ENCODE data around the gene MLLT3.

Gene MLLT3

DNA sequence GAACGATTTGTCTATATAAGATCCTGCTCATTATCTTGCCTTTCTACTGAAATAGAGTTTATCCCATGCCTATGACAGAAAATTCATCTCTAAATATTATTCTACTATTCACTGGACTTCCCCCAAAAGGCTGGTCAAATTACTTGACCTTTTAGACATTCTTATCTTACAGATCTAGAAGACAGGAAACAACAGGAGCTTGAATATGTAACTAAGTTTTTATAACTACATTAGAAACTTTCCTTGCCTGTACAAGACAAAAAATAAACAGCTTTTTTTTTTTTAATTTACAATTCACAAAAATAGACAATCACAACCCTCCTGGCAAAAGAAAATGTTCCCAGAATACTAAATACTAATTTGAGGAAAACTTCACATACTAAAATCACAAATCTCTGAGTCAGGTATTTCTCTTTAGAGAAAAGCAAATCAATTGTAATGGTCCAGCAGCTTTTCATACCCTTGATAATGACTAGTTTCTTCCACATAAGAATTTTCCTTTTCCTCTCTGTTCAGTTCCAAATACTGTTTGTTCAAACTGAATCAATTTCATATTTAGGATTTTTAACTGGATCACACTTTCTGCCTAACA is 68.6 kb downstream of the MLLT3 start:
- DNase-seq: no peak

DNA sequence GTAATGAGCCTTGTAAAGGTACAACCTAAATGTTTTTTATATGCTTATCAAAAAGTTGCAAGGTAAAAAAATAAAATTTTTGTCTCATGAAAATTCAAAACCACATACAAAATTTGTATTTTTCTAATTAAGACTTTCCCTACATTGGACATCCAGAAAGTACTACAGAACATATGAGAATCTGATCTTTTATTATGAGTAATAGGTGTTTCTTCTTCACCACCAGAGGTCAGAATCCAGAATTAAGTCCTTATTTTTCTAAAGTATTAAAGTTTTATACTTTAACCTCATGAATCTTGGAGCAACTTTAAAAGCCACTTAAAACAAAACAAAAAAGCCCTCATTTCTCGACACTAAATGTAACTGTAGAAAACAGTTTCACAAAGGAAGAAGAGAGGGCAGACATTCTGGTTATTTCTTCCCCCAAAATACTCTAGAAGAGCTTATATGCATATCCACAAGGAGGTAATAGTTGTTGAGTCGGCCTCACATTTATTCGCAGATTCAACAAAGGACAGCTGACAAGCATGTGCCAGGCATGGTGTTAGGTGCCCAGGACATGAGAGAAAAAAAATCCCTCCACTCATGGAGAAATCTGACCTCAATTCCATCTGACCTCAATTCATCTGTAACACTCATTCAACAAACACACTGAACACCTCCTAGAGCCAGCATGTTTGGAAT is 69.3 kb downstream of the MLLT3 start:
- DNase-seq: no peak

DNA sequence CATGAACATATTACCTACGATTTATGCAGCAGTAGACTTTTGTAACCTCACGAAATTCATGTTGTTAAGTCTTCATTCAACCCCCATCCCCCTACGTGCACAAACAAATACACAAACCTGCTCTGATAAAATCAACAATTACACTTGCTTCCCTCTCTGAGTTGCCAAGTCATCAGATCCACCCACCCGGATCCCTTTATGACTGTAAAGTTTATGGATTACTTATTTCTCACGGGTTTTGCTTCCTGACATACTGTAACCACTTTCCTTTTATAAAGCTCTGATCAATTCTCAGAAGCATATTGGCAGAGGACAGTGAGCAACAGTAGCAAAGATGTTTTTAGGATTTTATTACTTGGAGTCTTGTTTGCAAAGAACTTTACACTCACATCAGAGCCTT is 70.5 kb downstream of the MLLT3 start:
- DNase-seq: no peak

DNA sequence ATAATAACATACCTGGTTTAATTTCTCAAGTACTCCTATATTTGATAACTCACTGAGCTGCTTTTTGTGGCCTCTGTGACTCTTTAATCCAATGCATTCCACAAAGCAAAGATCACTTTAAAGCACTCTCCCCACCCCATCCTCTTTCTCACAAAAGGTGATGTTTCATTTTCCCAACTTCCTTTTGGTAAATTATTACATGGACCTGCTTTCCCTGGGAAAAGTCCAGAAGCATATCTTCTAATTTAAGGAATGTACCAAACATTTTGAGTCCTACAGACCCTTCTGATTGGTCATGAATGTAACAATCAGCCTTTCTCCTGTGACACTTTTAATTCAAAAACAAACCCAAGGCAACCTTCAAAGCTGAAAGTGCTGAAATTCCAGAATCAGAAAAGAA is 71.1 kb downstream of the MLLT3 start:
- no peak for DNase-seq

DNA sequence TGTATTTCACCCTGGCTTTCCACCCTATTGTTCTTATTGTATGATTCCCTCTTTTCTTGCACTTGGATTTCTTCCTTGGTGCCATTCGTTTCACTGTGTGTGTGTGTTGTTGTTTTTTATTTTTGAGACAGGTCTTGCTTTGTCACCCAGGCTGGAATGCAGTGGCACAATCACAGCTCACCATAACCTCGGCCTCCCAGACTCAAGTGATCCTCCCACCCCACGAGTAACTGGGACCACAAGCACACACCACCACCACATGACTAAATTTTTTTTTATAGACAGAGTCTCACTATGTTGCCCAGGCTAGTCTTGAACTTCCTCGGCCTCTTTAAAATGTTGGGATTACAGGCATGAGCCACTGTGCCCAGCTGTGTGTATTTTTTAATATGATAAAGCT is 72.0 kb downstream of the MLLT3 start:
- no peak for DNase-seq

DNA sequence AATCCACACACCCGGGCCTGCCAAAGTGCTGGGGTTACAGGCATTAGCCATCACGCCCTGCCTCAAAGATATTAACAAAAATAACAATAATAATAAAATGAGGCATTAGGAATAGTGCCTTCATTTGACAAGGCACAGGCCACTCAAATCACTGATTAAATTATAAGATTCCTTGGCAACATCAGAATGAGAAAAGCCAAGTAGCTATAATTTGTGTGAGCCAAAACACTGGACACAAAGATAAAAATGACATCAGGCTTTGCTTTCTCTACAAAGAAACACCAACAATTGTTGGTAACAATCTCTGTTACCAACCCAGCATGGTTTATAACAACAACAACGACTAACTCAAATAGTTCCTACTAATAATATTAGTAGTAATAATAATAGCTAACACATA is 73.2 kb downstream of the MLLT3 start:
- no peak for DNase-seq

DNA sequence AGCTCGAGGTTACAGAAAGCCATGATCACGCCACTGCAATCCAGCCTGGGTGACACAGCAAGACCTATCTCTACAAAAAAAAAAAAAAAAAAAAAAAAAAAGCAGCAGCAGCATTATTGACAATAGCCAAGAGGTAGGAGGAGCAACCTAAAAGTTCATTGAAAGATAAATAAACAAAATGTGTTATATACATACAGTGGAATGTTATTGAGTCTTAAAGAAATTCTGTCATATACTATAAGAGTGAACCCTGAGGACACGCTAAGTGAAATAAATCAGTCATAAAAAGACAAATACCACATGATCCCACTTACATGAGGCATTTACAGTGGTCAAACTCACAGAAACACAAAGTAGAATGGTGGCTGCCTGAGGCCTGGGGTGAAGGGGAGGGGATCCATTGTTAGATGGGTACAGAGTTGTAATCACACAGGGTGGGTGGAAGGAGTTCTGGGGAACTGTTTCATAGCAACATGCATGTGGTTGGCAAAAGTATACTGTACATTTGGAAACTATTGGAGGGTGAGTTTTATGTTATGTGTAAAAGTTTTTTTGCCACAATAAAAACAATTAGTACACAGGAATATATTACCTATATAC is 77.2 kb downstream of the MLLT3 start:
- DNase-seq: no peak

DNA sequence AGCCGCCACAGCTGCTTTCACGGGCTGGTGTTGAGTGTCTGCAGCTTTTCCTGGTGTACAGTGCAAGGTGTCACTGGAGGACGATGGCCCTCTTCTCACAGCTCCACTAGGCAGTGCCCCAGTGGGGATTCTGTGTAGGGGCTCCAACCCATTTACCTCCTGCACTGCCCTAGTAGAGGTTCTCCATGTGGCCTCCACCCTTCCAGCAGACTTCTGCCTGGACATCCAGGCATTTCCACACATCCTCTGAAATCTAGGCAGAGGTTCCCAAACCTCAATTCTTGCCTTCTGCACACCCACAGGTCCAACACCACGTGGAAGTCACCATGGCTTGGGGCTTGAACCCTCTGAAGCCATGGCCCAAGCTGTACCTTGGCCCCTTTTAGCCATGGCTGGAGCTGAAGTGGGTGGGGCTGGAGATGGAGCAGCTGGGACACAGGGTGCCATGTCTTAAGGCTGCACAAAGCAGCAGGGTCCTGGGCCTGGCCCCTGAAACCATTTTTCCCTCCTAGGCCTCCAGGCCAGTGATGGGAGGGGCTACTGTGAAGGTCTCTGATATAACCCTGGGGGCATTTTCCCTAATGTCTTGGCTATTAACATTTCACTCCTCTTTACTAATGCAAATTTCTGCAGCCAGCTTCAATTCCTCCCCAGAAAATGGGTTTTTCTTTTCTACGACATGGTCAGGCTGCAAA is 82.0 kb downstream of the MLLT3 start:
- DNase-seq: no peak

DNA sequence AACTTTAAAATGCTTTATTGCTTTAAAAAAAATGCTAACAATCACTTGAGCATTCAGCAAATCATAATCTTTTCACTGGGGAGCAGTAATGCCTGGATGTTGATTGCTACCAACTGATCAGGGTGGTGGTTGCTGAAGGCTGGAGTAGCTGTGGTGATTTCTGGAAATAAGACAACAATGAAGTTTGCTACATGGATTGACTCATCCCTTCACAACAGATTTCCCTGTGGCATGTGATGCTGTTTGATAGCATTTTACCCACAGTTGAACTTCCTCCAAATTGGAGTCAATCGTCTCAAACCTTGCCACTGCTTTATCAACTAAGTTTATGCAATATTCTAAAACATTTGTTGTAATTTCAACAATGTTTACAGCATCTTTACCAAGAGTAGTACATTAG is 83.3 kb downstream of the MLLT3 start:
- DNase-seq: no peak

DNA sequence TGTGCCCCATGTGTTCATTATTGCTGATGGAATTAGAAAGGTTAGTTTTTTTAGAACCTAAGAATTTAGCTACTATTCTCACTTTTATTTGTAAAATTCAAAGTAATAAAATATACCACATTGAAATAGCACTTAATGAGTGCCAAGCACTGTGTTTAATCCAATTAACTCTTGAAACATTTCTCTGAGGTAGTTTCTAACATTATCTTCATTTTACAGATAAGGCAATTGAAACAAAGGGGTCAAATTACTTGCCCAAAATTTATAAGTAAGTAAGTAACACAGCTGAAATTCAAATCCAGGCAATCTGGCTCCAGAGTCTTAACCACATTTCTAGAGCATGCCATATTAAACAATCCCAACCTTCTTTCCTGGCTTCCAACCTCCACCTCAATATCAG is 84.2 kb downstream of the MLLT3 start:
- DNase-seq: no peak

DNA sequence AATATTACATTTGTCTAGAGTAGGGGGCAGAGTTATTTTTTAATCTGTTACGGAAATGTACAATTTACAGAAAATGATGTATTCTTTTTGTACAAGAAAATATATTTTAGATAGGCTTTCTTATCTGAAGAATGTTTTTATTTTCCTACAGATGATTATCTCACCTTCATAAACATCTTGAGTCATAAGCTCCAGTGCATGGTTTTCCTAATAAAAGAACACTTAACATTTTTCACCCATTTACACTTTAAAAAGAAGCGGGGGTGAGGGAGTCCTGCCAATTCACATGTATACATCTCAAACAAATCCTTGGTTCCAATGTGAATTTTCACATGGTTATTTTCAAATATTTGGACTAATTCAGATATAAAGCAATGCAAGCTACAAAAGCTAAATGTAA is 85.0 kb downstream of the MLLT3 start:
- no peak for DNase-seq

DNA sequence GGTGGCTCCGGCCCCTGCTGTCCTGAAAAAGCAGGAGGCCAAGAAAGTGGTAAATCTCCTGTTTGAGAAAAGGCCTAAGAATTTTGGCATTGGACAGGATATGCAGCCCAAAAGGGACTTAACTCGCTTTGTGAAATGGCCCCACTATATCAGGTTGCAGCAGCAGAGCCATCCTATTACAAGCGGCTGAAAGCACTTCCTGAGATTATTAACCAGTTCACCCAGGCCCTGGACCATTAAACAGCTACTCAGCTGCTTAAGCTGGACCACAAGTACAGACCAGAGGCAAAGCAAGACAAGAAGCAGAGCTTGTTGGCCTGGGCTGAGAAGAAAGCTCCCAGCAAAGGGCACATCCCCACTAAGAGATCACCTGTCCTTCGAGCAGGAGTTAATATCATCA is 89.7 kb downstream of the MLLT3 start:
- no peak for DNase-seq

DNA sequence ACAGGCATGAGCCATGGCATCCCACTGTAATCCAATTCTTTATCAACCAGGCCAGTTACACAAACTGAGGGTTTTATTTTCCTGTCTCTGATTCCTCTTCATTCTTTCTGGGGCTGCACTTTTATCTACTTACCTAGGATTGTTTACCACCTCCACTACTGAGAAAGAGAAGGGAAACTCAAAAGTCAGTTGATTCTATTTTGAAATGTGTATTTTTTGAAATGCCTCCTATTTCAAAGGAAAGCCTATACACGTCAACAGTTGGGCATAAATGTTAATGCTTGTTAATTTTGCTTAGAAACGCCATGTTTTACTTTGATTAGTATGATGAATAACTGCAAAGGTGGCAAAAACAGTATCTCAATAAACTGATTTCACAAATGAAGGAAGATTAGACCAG is 92.5 kb downstream of the MLLT3 start:
- no peak for DNase-seq

DNA sequence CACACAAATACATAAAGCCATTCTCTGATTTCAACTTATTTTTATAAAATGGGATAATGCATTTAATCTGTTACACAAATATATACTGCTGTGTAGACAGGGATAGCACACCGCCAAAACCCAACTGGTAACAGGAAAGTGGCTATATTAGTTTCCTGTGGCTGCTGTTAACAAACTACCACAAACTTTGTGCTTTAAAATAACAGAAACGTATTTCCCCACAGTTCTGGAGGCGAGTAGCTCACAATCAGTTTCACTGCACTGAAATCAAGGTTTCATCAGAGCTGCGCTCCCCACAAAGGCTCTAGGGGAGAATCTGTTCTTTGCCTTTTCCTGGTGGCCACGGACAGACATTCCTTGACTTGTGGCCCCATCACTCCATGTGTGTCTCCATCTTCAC is 94.0 kb downstream of the MLLT3 start:
- no peak for DNase-seq

DNA sequence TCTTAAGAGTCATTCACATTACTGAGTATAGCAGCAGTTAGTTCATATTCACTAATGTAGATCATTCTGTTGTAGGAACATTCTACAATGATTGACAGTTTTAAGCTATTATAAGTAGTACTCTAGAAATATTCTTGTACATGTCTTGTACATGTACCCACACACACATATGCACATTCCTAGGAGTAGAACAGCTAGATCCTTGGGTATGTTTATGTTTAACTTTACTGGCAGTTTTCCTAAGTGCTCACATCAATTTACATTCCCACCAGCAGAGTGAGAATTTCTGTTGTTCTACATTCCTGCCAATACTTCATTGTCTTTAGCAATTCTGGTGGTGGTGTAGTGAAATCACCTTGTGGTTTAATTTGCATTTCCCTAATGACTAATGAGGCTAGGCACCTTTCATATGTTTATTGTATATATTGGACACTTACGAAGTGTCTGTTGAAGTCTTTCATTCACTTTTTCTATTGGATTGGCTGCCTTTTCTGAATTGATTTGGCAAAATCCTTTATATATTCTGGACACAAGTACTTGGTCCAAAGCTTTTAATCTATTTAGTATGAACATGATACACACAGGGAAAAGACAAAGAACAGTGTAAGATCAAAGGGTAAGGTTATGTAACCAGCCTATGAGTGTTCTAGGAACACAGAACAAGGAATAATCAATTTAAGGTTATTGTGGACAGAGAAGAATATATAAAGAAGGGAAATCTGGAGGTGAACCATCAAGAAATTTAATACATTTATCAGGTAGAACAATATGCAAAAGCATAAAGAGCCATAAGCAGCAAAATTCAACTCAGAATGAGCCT is 95.6 kb downstream of the MLLT3 start:
- no peak for DNase-seq

DNA sequence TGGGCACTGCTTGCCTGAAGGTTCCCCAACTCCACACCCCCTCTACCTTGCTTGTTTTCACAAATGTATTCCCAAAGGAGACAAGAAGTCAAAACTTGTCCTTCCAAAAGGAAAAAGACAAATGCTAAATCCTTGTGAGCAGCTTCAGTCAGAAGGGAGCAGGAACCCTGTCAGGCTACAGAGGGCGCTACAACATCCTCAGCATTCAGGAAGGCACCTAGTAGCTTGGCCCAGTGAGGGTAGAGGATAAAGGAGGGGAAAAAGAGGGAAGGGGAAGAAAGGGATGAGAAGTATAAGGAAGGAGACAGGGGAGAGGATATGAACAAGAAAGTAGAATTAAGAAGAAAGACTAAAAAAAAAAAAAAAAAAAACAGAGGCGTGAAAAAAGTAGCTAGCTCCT is 97.5 kb downstream of the MLLT3 start:
- no peak for DNase-seq

DNA sequence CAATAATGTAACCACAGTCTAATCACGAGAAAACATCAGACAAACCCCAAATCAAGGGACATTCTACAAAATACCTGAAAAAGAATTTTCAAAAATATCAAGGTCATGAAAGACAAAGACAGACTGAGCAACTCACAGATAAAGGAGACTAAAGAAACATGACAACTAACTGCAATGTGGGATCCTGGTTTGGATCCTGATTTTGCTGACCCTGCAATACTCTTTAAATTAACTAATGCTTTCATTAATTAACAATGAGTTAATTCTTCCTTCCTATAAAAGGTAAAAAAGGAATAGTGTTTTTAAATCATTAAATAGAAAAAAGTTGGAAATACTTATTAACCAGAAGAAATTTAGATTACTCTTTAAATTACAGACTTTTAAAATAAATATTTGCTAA is 103.6 kb downstream of the MLLT3 start:
- no peak for DNase-seq

DNA sequence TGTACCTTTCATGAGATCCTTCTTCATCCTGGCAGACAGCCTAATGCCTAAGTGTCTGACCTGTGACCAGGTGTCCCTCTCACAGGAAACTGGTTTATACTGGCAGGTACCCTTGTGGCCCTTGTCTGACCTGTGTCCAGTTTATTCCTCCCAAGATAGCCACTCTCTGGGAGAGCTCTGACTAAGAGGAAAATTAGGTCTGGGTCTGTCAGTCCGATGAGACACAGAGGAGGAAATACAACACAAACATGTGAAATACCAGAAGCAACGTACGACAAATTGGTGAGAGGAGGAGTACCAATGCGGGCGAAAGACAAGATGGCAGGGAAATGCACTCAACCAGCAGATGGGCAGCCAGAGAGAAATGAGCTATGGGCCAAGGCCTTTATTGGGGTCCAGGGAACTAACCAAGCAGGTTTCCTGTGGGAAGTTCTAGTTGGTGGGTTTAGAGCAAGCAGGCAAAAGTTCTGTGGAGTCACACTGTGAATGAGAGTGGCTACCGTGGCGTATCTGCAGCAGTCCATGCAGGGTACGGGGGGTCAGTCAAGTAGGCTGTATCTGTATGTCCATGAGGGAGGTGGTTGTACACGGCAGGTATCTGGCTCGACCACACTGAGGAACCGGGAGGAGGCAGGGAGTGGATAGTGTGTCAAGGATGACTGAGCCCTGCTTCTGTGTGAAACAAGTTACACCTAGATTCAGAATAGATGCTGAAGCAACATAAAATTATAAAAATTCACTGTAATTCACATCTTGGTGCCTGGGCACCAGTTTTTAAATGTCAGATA is 109.0 kb downstream of the MLLT3 start:
- DNase-seq: no peak

DNA sequence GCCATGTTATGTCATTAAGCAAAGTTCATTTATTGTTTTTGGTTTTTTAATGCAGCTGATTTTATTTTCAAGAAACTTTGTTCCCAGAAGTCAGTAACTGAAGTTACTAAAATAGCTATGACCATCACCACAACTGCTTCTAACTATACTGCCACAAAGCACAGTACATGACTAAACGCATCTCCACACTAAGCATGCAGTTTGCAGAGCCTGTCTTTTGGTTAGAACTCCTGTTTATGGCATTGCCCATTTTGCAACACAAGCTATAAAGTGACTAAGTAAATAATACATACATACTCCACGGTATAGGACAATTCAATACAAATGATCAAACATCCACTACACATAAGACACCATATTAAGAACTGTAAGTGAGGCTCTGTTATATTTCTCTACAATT is 109.7 kb downstream of the MLLT3 start:
- peak; percentile 3 for DNase-seq

DNA sequence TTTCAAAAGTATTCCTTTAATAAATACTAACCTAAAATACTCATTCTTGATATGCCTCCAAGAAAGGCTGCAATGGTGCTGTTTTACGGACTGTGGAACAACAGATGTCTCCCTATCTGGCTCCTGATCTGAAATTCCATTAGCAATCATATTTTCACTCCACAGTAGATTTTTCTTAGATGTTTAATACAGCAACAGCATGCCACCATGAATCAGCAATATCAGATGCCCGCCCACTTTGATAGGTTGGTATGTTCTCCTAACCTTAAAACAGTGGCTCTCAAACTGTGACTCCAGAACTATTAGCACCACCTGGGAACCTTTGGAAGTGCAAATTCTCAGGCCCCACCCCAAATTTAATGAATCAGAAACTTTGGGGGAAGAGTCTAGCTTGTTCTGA is 110.2 kb downstream of the MLLT3 start:
- DNase-seq: peak; percentile 47

DNA sequence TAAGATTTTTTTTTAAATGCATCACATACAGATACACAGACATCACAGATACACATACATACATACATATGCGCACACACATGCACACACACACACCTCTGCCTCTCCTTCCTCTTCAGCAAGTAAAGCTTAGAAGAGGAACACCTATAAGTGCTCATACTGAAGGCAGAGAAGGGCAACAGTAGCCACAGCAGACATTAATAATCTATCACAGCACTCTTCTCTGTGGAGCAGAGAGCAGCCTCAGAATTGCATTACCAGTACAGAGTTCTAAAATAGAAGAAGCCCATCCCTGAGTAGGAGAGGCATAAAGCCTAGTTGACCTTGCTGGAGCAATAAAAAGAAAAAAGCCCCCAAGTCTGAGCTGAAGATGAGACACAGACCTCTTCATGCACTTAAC is 110.6 kb downstream of the MLLT3 start:
- DNase-seq: no peak

DNA sequence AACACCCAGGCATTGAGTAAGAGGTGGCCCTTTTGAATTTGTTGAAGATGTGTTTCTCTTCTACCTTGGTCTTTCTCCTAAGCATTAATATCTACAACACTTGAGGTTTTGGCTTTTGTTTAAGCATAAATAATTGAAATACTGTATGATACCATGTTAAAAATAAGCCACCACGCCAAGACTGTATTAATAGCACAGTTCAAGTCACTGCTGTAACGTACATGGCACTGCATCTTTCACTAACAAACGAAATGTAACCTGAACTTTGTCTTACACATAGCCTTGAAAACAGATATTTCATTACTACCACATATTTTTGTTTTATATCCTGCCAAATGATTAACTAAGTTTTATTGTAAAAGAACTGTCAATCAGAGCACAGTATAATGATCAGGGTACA is 112.8 kb downstream of the MLLT3 start:
- DNase-seq: no peak

DNA sequence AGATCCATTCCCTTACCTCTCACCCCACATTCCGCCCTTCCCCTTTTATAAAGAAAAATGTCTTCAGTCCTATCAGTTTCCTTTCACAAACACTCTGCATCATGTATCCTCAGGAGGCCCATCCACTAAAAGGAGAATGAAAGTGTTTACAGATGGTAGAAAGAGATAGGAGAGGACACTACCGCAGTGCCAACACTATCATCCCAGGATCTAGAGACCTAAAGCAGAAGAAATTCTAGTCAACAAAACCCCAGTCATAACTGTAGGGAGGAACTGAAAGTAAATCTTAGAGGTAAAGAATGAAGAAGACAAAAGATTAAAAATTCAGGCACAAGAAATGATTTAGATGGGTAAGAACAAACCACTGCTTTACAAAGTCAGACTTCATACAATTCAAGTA is 114.1 kb downstream of the MLLT3 start:
- DNase-seq: peak; percentile 43
